AML-193 (cell line): ENCODE data around the gene FAF1.

Source experiments
- DNase-seq, 2 experiments: peaks; one replicate each; lab custom pipeline; 2025; lab: John Stamatoyannopoulos, UW

FAF1 gene

GRCh38 chr1:50978144-50978851, 18.2 kb upstream of the FAF1 start:
- DNase-seq, result no peak

- no peak for DNase-seq
Measured at GRCh38 chr1:50977575-50978143, 17.6 kb upstream of the FAF1 start.

GRCh38 chr1:50976890-50977574, 17.0 kb upstream of the FAF1 start:
- no peak for DNase-seq

GRCh38 chr1:50976111-50976889, 16.2 kb upstream of the FAF1 start:
- DNase-seq, result no peak

- DNase-seq, result no peak
Measured at GRCh38 chr1:50975436-50975835, 15.4 kb upstream of the FAF1 start.

- DNase-seq, result no peak
Measured at GRCh38 chr1:50974618-50974935, 14.5 kb upstream of the FAF1 start.

- no peak for DNase-seq
Measured at GRCh38 chr1:50973875-50974617, 14.0 kb upstream of the FAF1 start.

GRCh38 chr1:50973255-50973654, 13.2 kb upstream of the FAF1 start:
- DNase-seq, result no peak

GRCh38 chr1:50972766-50973165, 12.7 kb upstream of the FAF1 start:
- peak; percentile 21 to 52 for DNase-seq

GRCh38 chr1:50971748-50972305, 11.8 kb upstream of the FAF1 start:
- DNase-seq, result no peak

GRCh38 chr1:50970931-50971582, 11.0 kb upstream of the FAF1 start:
- DNase-seq, result no peak

- no peak for DNase-seq
Measured at GRCh38 chr1:50970509-50970887, 10.4 kb upstream of the FAF1 start.

GRCh38 chr1:50969611-50970508, 9.8 kb upstream of the FAF1 start, which contains the start of gene CDKN2C:
Gene CDKN2C, plus strand, starts transcription at chr1:50970245. Its CDS starts 124 bp downstream, at chr1:50970369.
- peak in 1 of 2 experiments; percentile 13 for DNase-seq

GRCh38 chr1:50968821-50969610, 8.9 kb upstream of the FAF1 start:
- peak; percentile 62 to 66 for DNase-seq

- DNase-seq, result peak; percentile 81 to 88
Measured at GRCh38 chr1:50968158-50968820, 8.2 kb upstream of the FAF1 start.

GRCh38 chr1:50967416-50968157, 7.5 kb upstream of the FAF1 start:
- peak in 1 of 2 experiments; percentile 19 for DNase-seq

GRCh38 chr1:50966991-50967390, 6.9 kb upstream of the FAF1 start:
- DNase-seq, result no peak

- no peak for DNase-seq
Measured at GRCh38 chr1:50964863-50965262, 4.8 kb upstream of the FAF1 start.
